Neuronal stem cell (in vitro differentiated cells): ENCODE data around the gene ZAP70.

Experiments used
- DNase-seq: peaks from one replicate; pipeline ENCODE4 v3.0.0-alpha.2; 2013; ENCODE audit warnings: low spot score
- H2AFZ ChIP-seq: one replicate; pipeline ENCODE4 v1.6.1; 2013; ENCODE audit warnings: mild to moderate bottlenecking, low read length, inconsistent platforms
- H2AK5ac ChIP-seq: 2 replicates; pipeline ENCODE4 v1.6.1; 2013; ENCODE audit warnings: low read depth, mild to moderate bottlenecking, inconsistent platforms, low read length, moderate library complexity, mixed read lengths
- H2BK120ac ChIP-seq: 2 replicates; pipeline ENCODE4 v1.6.1; 2013; ENCODE audit warnings: low read depth, mild to moderate bottlenecking, inconsistent platforms, low read length, moderate library complexity, mixed read lengths
- H2BK12ac ChIP-seq: one replicate; pipeline ENCODE4 v1.6.1; 2013; ENCODE audit warnings: low read length, inconsistent platforms
- H2BK15ac ChIP-seq: 2 replicates; pipeline ENCODE4 v1.6.1; 2013; ENCODE audit warnings: mild to moderate bottlenecking, low read length, inconsistent platforms, mixed read lengths
- H2BK5ac ChIP-seq: one replicate; pipeline ENCODE4 v1.6.1; 2013; ENCODE audit warnings: inconsistent platforms, mild to moderate bottlenecking, low read length, moderate library complexity
- H3K14ac ChIP-seq: one replicate; pipeline ENCODE4 v1.6.1; 2013; ENCODE audit warnings: low read length, inconsistent platforms
- H3K18ac ChIP-seq: 2 replicates; pipeline ENCODE4 v1.6.1; 2013; ENCODE audit warnings: low read length, inconsistent platforms
- H3K23ac ChIP-seq: 2 replicates; pipeline ENCODE4 v1.6.1; 2013; ENCODE audit warnings: low read depth, mild to moderate bottlenecking, mixed read lengths, low read length, inconsistent platforms; ENCODE audit not compliant: poor library complexity
- H3K27ac ChIP-seq: replicated peaks from 3 replicates; pipeline ENCODE4 v1.5.1; 2013; ENCODE audit warnings: low read length, inconsistent platforms
- H3K27me3 ChIP-seq, 3 experiments: 2 replicates each; pipeline ENCODE4 v1.6.1; 2013; ENCODE audit warnings: low read length in 3 of 3, mild to moderate bottlenecking in 2 of 3, inconsistent platforms in 1 of 3, low read depth in 1 of 3, mixed read lengths in 1 of 3, moderate library complexity in 1 of 3; ENCODE audit not compliant: control insufficient read depth in 3 of 3, insufficient read depth in 3 of 3
- H3K36me3 ChIP-seq, 2 donors: replicated peaks in 1 of 2; 2 replicates each; pipeline ENCODE4 v1.6.1; 2013; ENCODE audit warnings: low read length in 2 of 2; ENCODE audit not compliant: control insufficient read depth in 2 of 2, insufficient read depth in 2 of 2
- H3K4ac ChIP-seq: 2 replicates; pipeline ENCODE4 v1.6.1; 2013; ENCODE audit warnings: inconsistent platforms, mild to moderate bottlenecking, low read length, moderate library complexity
- H3K4me1 ChIP-seq, 2 donors: 1 replicate in 1 of 2; 2 replicates in 1 of 2; pipeline ENCODE4 v1.6.1; 2013; ENCODE audit warnings: low read length in 2 of 2, low read depth in 1 of 2; ENCODE audit not compliant: control insufficient read depth in 2 of 2, insufficient read depth in 1 of 2
- H3K4me2 ChIP-seq: one replicate; pipeline ENCODE4 v1.6.1; 2013; ENCODE audit warnings: mild to moderate bottlenecking, low read length, inconsistent platforms; ENCODE audit not compliant: insufficient read depth, poor library complexity, severe bottlenecking
- H3K4me3 ChIP-seq, 2 donors: 2 replicates each; pipeline ENCODE4 v1.5.1; 2013; ENCODE audit warnings: low read length in 2 of 2, mild to moderate bottlenecking in 2 of 2, inconsistent platforms in 1 of 2, moderate library complexity in 1 of 2
- H3K79me1 ChIP-seq: one replicate; pipeline ENCODE4 v1.6.1; 2013; ENCODE audit warnings: low read depth, mild to moderate bottlenecking, inconsistent platforms, low read length, moderate library complexity
- H3K9ac ChIP-seq: one replicate; pipeline ENCODE4 v1.6.1; 2013; ENCODE audit warnings: mild to moderate bottlenecking, low read depth, low read length, inconsistent platforms; ENCODE audit not compliant: poor library complexity
- H3K9me3 ChIP-seq, 2 donors: replicated peaks in 1 of 2; 2 replicates each; pipeline versions ENCODE3 to v1.6.1; 2013; ENCODE audit warnings: low read length in 2 of 2, mild to moderate bottlenecking in 2 of 2, inconsistent platforms in 1 of 2, low read depth in 1 of 2, mixed read lengths in 1 of 2, moderate library complexity in 1 of 2; ENCODE audit not compliant: control insufficient read depth in 2 of 2, insufficient read depth in 1 of 2
- H4K8ac ChIP-seq: one replicate; pipeline ENCODE4 v1.6.1; 2013; ENCODE audit warnings: low read depth, mild to moderate bottlenecking, inconsistent platforms, low read length, moderate library complexity
- H4K91ac ChIP-seq: one replicate; pipeline ENCODE4 v1.6.1; 2013; ENCODE audit warnings: low read length, low read depth, mild to moderate bottlenecking, inconsistent platforms; ENCODE audit not compliant: poor library complexity
- WGBS, 2 donors: extraction: QIAGEN DNeasy Blood & Tissue Kit; methylation state at CpG; one replicate each; pipeline ENCODE4 v1.1.7; 2013; ENCODE audit warnings: missing lambda C conversion rate in 2 of 2, mixed read lengths in 1 of 2; ENCODE audit not compliant: insufficient read length in 2 of 2, insufficient replicate concordance in 1 of 2; ENCODE audit errors: extremely low coverage in 2 of 2; 5-methylcytosine and 5-hydroxymethylcytosine counted together

ZAP70 gene

GRCh38 chr2:97706708-97707345 is 6.5 kb upstream of the ZAP70 start:
- Histone ChIP-seq H2BK5ac (no peak overlapping the region), H3K18ac (no peak overlapping the region), H3K9ac (no peak overlapping the region), H3K4me1 (peaks cover 1 to 4% of the 10 kb centered on the region in 2 donors), H3K4ac (no peak overlapping the region), H3K4me3 (no peak overlapping the region), H4K91ac (no peak overlapping the region), H4K8ac (no peak overlapping the region), H2BK12ac (no peak overlapping the region), H3K23ac (no peak overlapping the region), H3K14ac (no peak overlapping the region), H2AK5ac (no peak overlapping the region), H3K27me3 (no peaks in the 10 kb centered on the region), H2BK15ac (no peak overlapping the region), H3K4me2 (no peak overlapping the region), H3K27ac (no peak overlapping the region), H3K9me3 (no peaks in the 10 kb centered on the region), H2AFZ (no peak overlapping the region), H3K36me3 (no peaks in the 10 kb centered on the region), H3K79me1 (peaks cover 3% of the 10 kb centered on the region), H2BK120ac (no peak overlapping the region)
- no peak for DNase-seq
- 100% methylated on average over 3 of the region's 11 CpGs; no CpG with 5 or more reads in 1 of the 2 donors for WGBS, 2 donors

DNA sequence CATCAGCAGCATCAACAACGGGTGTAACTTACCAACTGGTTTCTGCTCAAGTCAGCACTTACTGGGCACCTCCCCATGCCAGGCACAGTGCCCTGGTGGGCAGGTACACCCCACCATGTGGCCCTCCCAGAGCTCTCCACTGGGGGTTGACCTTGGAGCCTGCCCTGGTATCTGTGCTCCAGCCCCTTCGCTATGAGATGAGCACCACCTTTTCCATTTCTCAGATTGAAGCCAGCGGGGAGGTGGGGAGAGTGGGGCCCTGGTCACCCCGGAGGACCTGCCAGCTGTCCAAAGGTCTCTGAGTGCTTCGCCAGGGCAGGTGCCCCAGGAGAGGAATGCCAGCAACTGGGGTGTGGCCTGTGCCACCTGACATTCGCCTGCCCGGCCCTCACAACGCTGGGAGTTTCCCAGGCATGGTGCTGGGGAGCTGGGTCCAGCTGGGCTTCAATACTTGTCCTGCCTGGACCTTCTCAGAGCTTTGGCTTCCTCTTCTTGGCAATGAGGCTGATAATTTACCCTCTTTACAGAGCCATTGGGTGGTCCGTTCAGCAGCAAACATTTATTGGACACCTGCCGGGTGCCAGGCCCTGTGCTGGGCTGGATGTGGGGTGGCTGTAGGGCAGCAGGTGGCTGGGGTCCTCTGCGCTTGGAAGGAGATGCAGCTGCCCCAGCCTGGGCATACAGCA is 5.9 kb upstream of the ZAP70 start:
- Histone ChIP-seq H2BK12ac (no peak overlapping the region), H4K8ac (no peak overlapping the region), H2BK120ac (no peak overlapping the region), H3K9me3 (no peaks in the 10 kb centered on the region), H3K4ac (no peak overlapping the region), H2BK15ac (peak overlapping the region; percentile 20), H4K91ac (no peak overlapping the region), H2AFZ (no peak overlapping the region), H3K9ac (no peak overlapping the region), H3K36me3 (no peaks in the 10 kb centered on the region), H3K27ac (no peak overlapping the region), H3K14ac (peak overlapping the region; percentile 14), H2BK5ac (no peak overlapping the region), H3K4me2 (no peak overlapping the region), H3K23ac (no peak overlapping the region), H2AK5ac (no peak overlapping the region), H3K27me3 (no peaks in the 10 kb centered on the region), H3K18ac (no peak overlapping the region), H3K79me1 (peaks cover 3% of the 10 kb centered on the region), H3K4me1 (peaks cover 1 to 4% of the 10 kb centered on the region in 2 donors), H3K4me3 (peak overlapping the region in 1 of 2 donors; percentile 16)
- WGBS, 2 donors, result no CpG with 5 or more reads among the region's 11 CpGs
- DNase-seq, result no peak

- Histone ChIP-seq H3K27ac (no peak overlapping the region), H2BK15ac (no peak overlapping the region), H3K9me3 (no peaks in the 10 kb centered on the region), H3K4ac (no peak overlapping the region), H2AFZ (no peak overlapping the region), H3K36me3 (no peaks in the 10 kb centered on the region), H3K23ac (no peak overlapping the region), H3K14ac (no peak overlapping the region), H3K4me1 (peaks cover 0 to 1% of the 10 kb centered on the region in 2 donors), H4K8ac (no peak overlapping the region), H3K4me2 (no peak overlapping the region), H2BK12ac (no peak overlapping the region), H4K91ac (no peak overlapping the region), H3K4me3 (peak overlapping the region in 1 of 2 donors; percentile 16), H2BK5ac (no peak overlapping the region), H2BK120ac (no peak overlapping the region), H3K79me1 (peaks cover 3% of the 10 kb centered on the region), H3K27me3 (no peaks in the 10 kb centered on the region), H3K18ac (no peak overlapping the region), H2AK5ac (no peak overlapping the region), H3K9ac (no peak overlapping the region)
- no peak for DNase-seq
- no CpG with 5 or more reads among the region's 4 CpGs for WGBS, 2 donors
Measured at GRCh38 chr2:97708048-97708380, 5.4 kb upstream of the ZAP70 start.

DNA sequence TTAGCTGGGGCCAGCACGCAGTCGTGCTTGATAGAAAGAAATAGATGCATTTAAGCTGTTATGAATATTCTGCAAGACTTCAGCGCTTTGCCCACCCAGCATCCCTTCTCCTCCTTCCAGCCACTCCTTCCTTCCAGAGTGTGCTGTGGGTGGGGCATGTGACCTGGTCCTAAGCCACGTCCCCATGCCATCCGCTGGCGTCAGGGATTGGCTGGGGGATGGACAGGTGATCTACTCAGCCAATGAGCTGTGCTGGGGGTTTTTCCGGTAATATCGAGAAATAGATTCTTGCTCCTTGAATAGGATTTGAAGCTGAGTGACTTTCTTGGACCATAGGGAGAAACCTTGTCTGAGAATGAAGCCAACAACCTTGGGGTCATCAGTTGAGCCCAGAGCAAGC is 4.8 kb upstream of the ZAP70 start:
- no peak for DNase-seq
- no CpG with 5 or more reads among the region's 8 CpGs for WGBS, 2 donors
- Histone ChIP-seq H2BK5ac (no peak overlapping the region), H3K18ac (no peak overlapping the region), H4K8ac (no peak overlapping the region), H3K4me3 (no peak overlapping the region), H3K4me1 (peaks cover 0 to 1% of the 10 kb centered on the region in 2 donors), H3K9me3 (no peaks in the 10 kb centered on the region), H2BK120ac (no peak overlapping the region), H2BK12ac (no peak overlapping the region), H3K27me3 (no peaks in the 10 kb centered on the region), H3K9ac (peak overlapping the region; percentile 32), H2BK15ac (no peak overlapping the region), H2AFZ (no peak overlapping the region), H3K79me1 (peaks cover 3% of the 10 kb centered on the region), H2AK5ac (no peak overlapping the region), H3K27ac (no peak overlapping the region), H3K4ac (no peak overlapping the region), H3K23ac (no peak overlapping the region), H4K91ac (no peak overlapping the region), H3K36me3 (no peaks in the 10 kb centered on the region), H3K4me2 (no peak overlapping the region), H3K14ac (no peak overlapping the region)
